Stimulated activated CD8-positive, alpha-beta memory T cell treated with anti-CD3 and anti-CD28 coated beads, Interleukin-15, amount 100 ng/mL, for 4 hours (primary cell): ENCODE data around the gene ZNF638.
"Not testable (repeated sequence)": the region's sequence is repeated elsewhere in the genome, so short reads cannot be mapped to it uniquely, and the experiment has no call there.

Experiments
- DNase-seq, 2 donors: peaks; one replicate each; pipeline ENCODE4 v3.0.0-alpha.2; 2020; ENCODE audit warnings: low read depth in 2 of 2

ZNF638 gene

GRCh38 chr2:71331581-71332434 lies at the start of gene ZNF638:
ZNF638 (plus strand) TSS chr2:71331782; CDS start chr2:71348955, 17,173 bp downstream.
- DNase-seq, result peak; percentile 81 to 84

- DNase-seq, result no peak
Observed at GRCh38 chr2:71281950-71282349, 49.6 kb upstream of the ZNF638 start.

- no peak for DNase-seq
Observed at GRCh38 chr2:71282493-71282892, 49.1 kb upstream of the ZNF638 start.

DNA sequence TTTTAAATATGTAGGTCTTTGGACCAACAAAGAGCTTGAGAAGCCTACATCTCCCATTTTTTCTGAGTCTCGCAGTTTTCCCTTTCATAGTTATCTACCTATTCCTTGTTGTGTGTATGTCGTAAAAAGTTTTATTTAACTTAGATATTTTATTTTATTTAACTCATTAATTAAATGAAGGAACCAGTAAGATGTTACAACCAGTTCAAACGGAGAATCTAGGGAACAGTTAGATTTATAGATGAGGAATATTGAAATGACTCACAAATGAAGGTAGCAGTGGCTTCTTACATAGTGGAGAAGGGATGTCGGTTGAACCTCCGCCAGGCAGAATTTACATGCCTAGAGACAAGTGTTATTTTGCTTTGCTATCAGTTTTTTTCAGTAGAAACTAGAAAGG lies 48.5 kb upstream of the ZNF638 start:
- DNase-seq, result no peak

DNA sequence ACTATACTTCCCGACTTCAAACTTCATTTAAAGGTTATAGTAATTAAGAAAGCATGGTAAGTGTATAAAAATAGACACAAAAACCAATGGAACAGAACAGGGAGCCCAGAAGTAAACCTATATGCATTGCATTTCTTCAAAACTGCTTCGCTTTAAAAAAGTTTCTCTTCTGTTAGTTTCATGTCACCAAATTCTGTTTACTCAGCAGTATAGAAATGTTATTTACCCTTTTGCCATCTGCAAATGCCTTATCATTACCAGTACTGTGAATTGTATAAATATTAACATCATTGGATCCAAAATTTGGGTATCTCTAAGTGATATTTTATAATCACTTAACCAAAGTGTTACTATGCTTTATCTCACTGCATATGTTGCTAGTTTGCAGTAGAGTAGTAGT lies 45.9 kb upstream of the ZNF638 start:
- DNase-seq, result no peak

DNA sequence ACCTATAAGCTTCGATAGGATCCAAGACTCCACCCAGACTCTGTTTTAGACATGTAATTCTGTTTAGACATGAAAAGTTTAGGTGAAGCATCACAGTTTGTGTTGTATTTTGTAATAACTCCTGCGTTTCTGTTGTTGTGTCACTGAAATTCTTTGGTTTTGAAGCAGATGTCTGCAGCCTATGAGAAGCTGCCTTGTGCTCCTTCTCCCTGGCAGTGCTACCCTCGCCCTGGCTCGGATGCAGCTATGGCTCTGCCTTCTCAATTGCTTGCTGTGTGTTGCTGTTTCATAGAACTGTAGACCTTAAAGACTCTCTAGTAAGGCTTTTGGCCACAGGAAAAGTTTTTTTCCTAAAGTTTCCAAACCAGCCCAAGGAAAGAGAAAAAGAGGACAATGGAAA lies 40.2 kb upstream of the ZNF638 start:
- DNase-seq, result no peak

GRCh38 chr2:71292159-71292558 lies 39.4 kb upstream of the ZNF638 start:
- DNase-seq, result no peak

- no peak for DNase-seq
Observed at GRCh38 chr2:71298914-71299313, 32.7 kb upstream of the ZNF638 start.

DNA sequence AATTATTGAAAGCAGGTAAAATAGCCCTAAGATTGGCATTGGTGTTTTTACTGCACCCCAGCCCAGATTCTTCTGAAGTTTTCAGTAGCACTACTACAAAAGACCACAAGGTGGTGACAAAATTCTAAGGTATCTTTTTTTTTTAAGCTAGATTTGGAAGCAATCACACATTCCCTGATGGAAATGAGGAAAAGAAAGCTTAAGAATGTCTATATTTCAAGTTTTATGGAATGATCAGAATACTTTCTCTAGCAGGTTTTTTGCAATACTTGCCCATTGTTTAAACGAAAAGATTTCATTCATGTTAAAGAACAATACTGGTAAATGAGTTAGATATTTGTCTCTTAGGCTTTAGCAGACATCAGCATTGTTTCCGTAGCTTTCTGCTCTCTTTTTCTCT lies 32.1 kb upstream of the ZNF638 start:
- DNase-seq, result no peak

DNA sequence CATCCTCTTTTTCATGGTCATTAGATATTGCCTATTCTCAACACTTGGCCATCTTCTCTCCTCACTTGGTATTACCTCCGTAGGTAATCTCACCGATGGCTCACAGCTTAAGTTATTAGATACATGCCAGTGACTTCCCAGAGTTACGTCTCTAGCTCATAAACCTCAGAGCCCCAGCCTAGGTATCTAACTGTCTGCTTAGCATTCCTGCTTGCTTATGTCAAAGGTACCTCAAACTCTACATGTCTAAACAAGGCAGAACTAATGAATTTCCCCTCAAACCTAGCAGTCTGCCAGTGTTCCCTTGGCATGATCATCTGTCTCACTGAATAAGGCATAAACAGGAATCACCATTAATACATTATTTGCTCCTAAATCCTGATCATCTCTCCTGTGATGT lies 27.7 kb upstream of the ZNF638 start:
- DNase-seq, result no peak

DNA sequence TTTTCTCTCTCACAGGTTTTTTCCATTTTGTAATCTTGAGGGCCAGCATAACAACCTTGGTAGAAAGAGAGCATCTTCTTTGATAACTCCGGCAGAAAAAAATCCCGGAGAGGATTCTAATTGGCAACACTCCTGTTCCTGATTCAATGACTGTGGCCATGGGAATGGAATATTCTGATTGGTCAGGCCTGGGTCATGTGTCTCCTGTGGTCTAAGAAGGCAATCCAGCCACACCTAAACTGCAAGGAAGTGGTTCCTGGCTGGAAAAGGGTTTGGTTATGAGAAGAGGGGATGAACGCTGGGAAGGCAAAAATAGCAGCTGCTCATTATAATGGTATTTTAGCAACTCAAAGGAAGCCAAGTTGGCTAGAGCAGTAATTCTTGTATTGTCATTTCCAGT lies 24.8 kb upstream of the ZNF638 start:
- DNase-seq, result no peak

GRCh38 chr2:71313016-71313766 lies 18.4 kb upstream of the ZNF638 start:
- no peak for DNase-seq

DNA sequence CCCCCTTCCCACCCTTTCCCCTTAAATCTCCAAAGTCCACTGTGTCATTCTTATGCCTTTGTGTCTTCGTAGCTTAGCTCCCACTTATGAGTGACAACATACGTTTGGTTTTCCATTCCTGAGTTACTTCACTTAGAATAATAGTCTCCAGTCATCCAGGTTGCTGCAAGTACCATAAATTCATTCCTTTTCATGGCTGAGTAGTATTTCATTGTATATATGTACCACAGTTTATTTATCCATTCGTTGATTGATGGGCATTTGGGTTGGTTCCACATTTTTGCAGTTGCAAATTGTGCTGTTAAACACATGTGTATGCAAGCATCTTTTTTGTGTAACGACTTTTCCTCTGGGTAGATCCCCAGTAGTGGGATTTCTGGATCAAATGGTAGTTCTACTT lies 14.5 kb upstream of the ZNF638 start:
- DNase-seq, result no peak

- DNase-seq, result not testable (repeated sequence)
Observed at GRCh38 chr2:71317900-71318299, 13.7 kb upstream of the ZNF638 start.

DNA sequence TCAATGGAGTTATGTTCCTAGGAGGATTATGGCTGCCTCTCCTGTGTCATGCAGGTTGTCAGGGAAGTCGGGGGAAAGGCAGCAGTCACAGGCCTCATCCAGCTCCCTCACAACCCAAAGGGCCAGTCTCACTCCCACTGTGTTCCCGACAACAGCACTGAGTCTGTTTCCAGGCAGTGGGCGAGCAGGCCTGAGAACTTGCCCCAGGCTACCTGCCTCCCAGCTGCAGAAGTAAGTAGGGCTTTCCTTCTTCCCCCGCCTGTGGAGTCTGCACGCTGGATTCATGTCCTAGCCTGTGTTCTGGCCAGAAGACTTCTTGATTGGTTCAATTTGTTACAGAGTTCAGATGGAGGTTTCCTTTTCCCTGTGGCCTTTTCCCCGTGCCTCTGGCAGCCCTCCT lies 8.2 kb upstream of the ZNF638 start:
- no peak for DNase-seq

DNA sequence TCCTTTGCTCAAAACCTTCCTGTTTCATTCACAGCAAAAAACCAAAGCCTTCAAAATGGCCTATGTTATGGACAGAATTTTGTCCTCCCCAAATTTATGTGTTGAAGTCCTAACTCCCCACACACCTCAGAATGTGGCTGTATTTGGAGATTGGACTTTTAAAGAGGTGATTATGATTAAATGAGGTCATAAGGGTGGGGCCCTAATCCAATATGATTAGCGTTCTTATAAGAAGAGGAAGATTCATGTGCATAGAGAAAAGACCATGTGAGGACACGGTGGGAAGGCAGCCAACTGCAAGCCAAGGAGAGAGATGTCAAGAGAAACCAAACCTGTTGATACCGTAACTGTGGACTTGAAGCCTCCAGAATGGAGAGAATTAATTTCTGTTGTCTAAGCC lies 4.6 kb upstream of the ZNF638 start:
- no peak for DNase-seq

GRCh38 chr2:71327916-71328315 lies 3.7 kb upstream of the ZNF638 start:
- no peak for DNase-seq

DNA sequence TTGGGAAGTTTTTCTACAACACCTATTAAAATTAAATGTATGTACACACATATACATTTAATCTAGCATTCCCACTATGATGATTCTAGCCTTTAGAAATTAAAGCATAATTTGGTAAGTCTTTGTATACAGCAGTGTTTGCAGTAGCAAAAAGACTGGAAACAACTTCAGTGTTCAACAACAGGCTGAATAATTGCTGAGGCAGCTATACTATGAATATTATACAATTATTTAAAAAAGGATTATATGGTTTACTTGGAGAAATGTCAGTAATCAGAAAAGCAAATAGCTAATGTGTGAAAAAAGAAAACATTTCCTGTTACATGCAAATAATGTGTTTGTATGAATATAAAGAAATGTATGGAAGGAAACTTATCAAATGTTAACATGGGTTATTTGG lies 1.4 kb upstream of the ZNF638 start:
- no peak for DNase-seq

DNA sequence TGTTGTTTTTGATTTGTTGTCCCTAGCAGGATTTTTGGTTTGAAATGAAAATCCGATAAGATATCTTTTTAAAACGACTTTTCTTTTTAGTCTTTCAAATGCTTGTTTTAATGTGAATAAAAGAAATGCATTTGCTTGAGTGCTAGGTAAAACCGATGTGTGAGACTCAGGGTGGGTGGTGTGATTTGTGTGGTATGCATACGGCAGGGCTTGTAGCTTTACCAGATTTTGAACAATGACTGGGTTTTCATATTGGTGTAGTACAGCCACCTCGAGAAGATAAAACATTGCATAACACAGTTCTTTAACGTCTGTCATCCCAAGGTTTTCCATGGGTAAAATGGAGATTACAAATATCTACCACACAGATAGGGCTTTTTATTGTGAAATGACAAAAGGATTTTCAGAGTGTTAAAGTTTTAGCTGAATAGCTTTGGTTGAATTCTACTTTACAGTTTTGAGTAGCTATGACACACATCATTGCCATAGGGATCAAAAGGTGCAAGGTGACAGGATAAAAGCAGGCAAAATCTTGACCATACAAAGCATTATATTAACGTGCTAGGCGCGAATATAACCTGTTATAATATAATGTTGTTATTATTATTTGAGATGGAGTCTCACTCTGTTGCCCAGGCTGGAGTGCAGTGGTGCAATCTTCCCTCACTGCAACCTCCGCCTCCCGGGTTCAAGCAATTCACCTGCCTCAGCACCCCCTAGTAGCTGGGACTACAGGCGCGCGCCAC lies 824 bp upstream of the ZNF638 start:
- DNase-seq, result no peak

DNA sequence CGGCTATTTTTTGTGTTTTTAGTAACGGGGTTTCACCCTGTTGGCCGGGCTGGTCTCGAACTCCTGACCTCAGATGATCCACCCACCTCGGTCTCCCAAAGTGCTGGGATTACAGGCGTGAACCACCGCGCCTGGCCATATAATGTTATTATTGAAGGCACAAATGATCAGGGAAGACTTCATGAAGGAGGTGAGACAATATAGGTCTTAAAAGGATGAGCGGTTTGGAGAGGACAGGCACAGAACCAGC lies 326 bp upstream of the ZNF638 start:
- DNase-seq, result peak in 1 of 2 donors; percentile 2

- no peak for DNase-seq
Observed at GRCh38 chr2:71332435-71332796, 834 bp downstream of the ZNF638 start.

DNA sequence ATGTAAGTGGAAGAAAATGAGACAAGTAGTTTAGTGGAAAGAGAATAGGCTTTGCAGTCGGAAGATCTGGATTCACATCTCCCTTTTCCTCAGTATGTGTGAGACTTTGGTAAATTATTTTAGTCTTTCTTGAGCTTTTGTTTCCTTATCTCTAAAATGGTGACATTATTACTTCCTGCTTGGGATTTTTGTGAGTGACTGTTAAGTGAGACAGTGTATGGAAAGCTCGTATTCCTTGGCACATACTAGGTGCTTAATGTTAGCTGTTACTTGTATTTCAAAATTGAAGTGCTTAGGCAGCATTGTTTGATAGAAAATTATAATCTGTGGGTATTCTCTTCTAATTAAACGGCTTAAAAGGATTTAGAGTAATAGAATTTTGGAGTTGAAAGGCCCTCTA lies 2.0 kb downstream of the ZNF638 start:
- no peak for DNase-seq

- DNase-seq, result no peak
Observed at GRCh38 chr2:71336384-71336783, 4.8 kb downstream of the ZNF638 start.
